ENCODE results near the gene MPL. TPM values are rescaled to one million over a fixed set of nuclear protein-coding genes. Genes with fewer than 3 reads are reported as not detected.

MPL gene
- total RNA-seq, 1 donor from 2014 or later, result not detected

- FAIRE-seq, result no peak
Measured at GRCh38 chr1:43321331-43321891, 16.2 kb upstream of the MPL start.

GRCh38 chr1:43322506-43322905 is 15.1 kb upstream of the MPL start:
- FAIRE-seq, result no peak
- no peak for DNase-seq (ENCODE audit: low spot score in 2 of 2)

More at GRCh38 chr1:43321331-43321891, 16.2 kb upstream of the MPL start:
- DNase-seq (ENCODE audit: low spot score in 2 of 2), result no peak

DNA sequence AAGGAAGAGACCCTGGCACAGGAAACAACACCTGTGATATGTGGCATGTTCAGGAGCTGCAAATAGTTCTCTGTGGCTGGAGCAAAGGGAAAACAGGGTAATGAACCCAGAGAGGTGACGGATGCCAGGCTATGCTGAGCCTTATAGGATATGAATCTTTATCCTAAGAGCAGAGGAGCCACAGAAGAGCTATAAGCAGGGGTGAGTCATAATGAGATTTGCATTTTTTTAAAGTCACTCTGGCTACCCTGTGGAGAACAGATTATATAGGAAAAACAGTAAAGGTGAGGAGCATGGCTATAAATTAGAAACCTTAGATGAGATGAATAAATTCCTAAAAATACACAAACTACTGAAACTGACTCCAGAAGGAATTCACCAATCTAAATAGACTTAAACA is 12.8 kb upstream of the MPL start:
- FAIRE-seq, result no peak
- no peak for DNase-seq (ENCODE audit: low spot score in 2 of 2)

DNA sequence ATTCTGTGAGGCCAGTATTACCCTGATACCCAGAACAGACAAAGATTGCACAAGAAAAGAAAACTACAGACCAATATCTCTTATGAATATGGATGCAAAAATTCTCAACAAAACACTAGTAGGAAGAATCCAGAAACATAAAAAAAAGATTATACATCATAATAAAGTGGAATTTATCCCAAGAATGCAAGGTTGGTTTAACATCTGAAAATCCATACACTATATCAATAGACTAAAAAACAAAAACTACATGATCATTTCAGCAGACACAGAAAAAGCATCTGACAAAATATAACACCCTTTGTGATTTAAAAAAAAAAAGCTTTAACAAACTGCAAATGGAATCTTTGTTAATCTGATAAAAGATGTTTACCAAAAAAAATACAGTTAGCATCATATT is 12.2 kb upstream of the MPL start:
- FAIRE-seq (peak; percentile 26), DNase-seq (ENCODE audit: low spot score in 2 of 2) (no peak)

GRCh38 chr1:43327549-43328292 is 9.9 kb upstream of the MPL start:
- FAIRE-seq, result no peak
- no peak for DNase-seq (ENCODE audit: low spot score in 2 of 2)

GRCh38 chr1:43329995-43330751 is 7.4 kb upstream of the MPL start:
- FAIRE-seq (no peak), DNase-seq (ENCODE audit: low spot score in 2 of 2) (no peak)

- FAIRE-seq (no peak), DNase-seq (ENCODE audit: low spot score in 2 of 2) (no peak)
Measured at GRCh38 chr1:43331688-43332087, 5.9 kb upstream of the MPL start.

GRCh38 chr1:43334453-43335205 is 3.0 kb upstream of the MPL start:
- FAIRE-seq (no peak), DNase-seq (ENCODE audit: low spot score in 2 of 2) (no peak)

DNA sequence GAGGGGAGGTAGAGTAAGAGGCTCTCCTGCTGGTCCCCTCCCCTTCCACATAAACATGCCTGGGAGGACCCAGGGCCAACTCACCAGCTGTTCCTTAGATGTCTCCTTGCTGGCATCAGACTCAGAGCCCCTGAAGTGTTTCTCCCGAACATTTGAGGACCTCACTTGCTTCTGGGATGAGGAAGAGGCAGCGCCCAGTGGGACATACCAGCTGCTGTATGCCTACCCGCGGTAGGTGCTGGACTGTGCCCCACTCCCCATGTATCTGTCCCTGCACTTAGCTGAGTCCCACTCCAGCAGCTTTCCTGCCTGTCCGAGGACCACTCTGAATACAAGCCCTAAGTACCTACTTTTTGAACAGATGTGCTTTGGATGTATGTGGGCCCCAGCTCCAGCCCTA is 383 bp downstream of the MPL start:
- no peak for FAIRE-seq

GRCh38 chr1:43339584-43340232 is 2.1 kb downstream of the MPL start:
- no peak for FAIRE-seq
- DNase-seq (ENCODE audit: low spot score in 2 of 2), result no peak

More for the DNA sequence above, 383 bp downstream of the MPL start:
- no peak for DNase-seq (ENCODE audit: low spot score in 2 of 2)

DNA sequence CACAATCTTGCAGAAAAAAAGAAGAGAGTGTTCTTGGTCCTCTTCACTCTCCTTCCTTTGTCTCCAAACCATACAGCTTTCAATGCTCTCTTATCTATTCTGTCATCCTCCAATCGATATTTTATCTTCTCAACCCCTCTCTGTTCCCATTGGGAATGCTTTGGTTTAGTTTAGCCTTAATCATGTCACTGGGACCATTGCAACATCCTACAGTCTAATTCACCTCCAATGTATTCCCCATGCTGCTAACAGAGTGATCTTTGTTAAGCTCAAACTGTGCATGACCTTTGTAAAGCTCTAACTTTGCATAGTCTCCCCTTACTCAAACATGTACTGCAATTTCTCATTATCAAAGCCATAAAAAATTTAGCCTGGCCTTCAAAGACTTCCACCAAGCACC is 2.9 kb downstream of the MPL start:
- no peak for FAIRE-seq
- no peak for DNase-seq (ENCODE audit: low spot score in 2 of 2)

DNA sequence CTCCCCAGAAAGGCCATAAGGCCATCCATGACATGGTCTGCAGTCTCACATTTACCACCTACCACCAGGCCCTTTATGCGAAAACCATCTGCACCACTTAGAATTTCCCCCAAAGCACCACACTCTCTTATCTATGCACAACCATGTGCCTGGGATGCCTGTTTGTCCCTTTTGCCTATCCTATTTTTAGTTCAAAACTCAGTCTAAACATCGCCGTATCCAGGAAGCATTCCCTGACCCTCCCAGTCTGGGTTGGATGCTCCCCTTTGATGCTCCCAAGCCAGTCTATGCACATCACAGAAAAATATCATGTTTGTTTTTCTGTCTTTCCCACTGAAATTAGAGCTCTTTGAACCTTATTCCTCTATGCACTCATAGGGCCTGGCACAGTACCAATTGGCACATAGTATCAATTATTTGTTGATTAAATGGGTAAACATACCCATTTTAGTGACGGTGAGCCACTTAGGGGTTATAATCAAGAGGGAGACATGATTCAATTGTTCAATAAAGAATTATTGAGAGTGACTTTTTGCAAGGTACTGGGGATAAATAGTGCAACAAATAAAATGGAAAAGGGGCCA is 6.7 kb downstream of the MPL start:
- DNase-seq (ENCODE audit: low spot score in 2 of 2) (no peak), FAIRE-seq (no peak)

DNA sequence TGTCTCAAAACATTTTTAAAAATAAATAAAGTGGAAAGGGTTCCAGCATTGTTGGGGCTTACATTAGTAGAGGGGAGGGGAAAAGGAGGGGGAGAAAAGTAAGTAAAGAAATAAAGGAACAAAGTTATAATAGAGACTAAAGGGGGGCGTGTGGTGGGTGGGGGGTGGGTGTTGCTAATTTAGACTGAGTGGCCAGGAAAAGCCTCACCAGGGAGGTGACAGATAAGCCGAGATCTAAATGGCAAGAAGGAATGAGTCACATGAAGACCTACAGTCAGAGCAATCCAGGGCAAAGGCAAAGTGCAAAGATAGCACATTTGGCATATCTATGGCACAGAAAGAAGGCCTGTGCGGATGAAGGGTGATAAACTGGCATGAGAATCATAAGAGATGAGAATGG is 7.5 kb downstream of the MPL start:
- DNase-seq (ENCODE audit: low spot score in 2 of 2), result no peak
- no peak for FAIRE-seq

DNA sequence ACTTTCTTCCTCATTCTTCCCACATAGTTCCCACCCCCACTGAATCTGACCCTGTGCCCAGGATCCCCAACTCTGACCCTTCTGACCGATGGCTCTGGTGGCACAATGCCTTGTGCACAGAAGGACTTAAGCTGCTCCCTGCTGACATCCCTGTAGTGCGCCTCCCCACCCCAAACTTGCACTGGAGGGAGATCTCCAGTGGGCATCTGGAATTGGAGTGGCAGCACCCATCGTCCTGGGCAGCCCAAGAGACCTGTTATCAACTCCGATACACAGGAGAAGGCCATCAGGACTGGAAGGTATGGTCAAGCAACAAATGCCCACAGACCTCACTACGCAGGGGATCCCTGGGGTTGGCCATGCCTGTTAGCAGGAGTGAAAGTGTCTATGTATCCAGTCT is 9.0 kb downstream of the MPL start:
- no peak for FAIRE-seq
- no peak for DNase-seq (ENCODE audit: low spot score in 2 of 2)

DNA sequence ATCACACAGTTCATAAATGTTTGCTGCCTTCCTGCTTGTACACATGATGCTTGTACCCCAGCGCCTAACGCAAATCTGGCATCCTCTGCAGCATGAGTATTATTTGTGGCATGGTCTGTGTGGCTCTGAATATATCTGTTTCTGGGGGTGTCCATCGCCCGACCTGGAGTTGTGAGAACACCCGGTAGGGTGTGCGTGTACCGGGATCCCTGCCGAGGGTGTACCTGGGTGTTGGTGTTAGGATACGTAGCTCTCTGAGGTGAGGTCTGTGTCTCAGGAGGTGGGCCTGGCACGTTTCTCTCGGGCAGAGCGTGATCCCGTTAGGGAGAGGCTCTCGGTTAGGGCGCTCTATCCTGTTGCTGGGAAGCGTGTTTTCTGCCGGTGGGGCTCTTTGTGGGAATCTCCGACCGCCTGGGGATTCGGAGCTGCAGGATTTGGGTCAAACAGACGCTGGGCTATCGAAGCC is 10.8 kb downstream of the MPL start:
- DNase-seq (ENCODE audit: low spot score in 2 of 2) (peak in 1 of 2 donors; percentile 50), FAIRE-seq (no peak)

GRCh38 chr1:43348809-43349593 is 11.4 kb downstream of the MPL start:
- DNase-seq (ENCODE audit: low spot score in 2 of 2), result peak; percentile 67 to 72
- FAIRE-seq, result no peak

DNA sequence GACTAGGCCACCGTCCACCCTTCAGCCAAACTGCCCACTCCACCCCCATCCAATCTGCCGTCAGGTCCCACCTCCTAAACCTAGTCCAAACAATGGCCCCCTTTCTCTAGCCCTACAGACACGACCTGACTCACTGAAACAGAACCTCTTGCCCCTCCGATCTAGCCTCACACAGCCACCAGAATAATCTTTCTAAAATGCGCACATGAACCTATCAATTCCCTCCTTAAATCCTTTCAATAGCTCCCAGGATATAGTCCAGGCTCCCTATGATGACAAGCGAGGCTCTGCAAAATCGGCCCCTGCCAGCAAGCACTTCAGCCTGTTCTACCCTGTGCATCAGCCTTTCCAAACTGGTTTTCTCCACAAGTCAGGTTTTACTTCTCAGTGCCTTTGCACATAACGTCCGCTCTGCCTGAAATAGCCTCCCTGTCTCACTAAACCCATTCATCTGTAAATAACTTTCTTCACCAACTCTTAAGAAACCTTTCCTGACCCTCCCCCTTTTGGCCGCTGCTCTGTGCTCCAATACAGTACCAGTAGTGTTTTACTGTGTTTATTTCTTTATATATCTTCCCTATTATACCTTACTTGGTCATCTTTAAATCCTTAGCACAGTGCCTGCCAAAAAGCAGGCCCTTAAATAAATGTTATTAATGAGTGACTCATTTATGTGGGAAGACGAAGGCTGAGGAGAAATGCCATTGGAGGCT is 12.1 kb downstream of the MPL start:
- FAIRE-seq (no peak), DNase-seq (ENCODE audit: low spot score in 2 of 2) (no peak)

DNA sequence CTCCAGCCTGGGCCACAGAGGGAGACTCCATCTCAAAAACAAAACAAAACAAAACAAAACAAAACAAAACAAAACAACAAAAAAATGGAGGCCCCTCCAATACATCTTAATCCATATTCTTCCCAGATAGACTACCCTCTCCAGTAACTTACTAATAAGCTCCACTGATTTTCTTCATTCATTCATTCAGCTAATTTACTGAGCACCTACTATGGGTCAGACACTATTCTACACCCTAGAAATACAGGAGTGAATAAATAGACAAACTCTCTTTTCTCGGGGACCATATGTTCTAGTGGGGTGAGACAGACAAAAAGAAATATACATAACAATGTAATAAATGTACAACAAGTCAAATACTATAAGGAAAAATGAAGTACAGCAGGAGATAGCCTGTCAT is 13.4 kb downstream of the MPL start:
- no peak for DNase-seq (ENCODE audit: low spot score in 2 of 2)

More for the DNA sequence above, 13.4 kb downstream of the MPL start:
- FAIRE-seq, result no peak

Measured in frontal cortex (tissue), 4 donors.